A549 (cell line): ENCODE measurements around the gene CRB2. TPM values are rescaled to one million over a fixed set of nuclear protein-coding genes. Genes with fewer than 3 reads are reported as not detected.

Source experiments
- ATAC-seq, 2 experiments: fragments of 200-7000 bp in 1 of 2; fragments of >200 bp in 1 of 2; cut with Nextera tagmentation in 1 of 2; cut with Tn5 transposase in 1 of 2; 3 replicates each; pipeline versions ENCODE4 v1.8.0 to v1.9.1; 2018 to 2020; ENCODE audit warnings: mild to moderate bottlenecking in 1 of 2, moderate library complexity in 1 of 2
- CTCF ChIA-PET: fragments of 300-600 bp; sonication (Branson Sonifier 250); formaldehyde crosslinking; extraction: SDS; loops from one replicate; lab custom pipeline; 2021; ENCODE audit warnings: antibody characterized with exemption, inconsistent platforms; lab: Yijun Ruan, JAX
- POLR2A ChIA-PET: fragments of 350-600 bp; formaldehyde crosslinking; extraction: SDS; loops from one replicate; lab custom pipeline; 2021; ENCODE audit warnings: antibody characterized with exemption, inconsistent platforms; lab: Yijun Ruan, JAX
- DNase-seq, 2 experiments: peaks; one replicate each; pipeline versions ENCODE4 v3.0.0 to v3.0.0-alpha.2; 2011 to 2016; ENCODE audit warnings: low read depth in 1 of 2, low spot score in 1 of 2
- FAIRE-seq: peaks from 2 replicates; lab custom pipeline; 2011; peaks lifted over from hg19 to GRCh38; lab: Jason Lieb, UNC
- H3K27ac ChIP-seq, 2 experiments: fragments of >200 bp; sonication (Bioruptor Twin); formaldehyde crosslinking; 3 replicates each; pipeline ENCODE4 v1.5.1; 2016 to 2017
- H3K4me1 ChIP-seq: fragments of >200 bp; sonication (Bioruptor Twin); formaldehyde crosslinking; 3 replicates; pipeline ENCODE4 v1.6.1; 2016
- H3K4me2 ChIP-seq: fragments of >200 bp; sonication (Bioruptor Twin); formaldehyde crosslinking; 3 replicates; pipeline ENCODE4 v1.6.1; 2016
- H3K4me3 ChIP-seq: fragments of >200 bp; sonication (Bioruptor Twin); formaldehyde crosslinking; 3 replicates; pipeline ENCODE4 v1.5.1; 2016
- H3K9me3 ChIP-seq: fragments of >200 bp; sonication (Bioruptor Twin); formaldehyde crosslinking; 3 replicates; pipeline ENCODE4 v1.6.1; 2016
- BHLHE40 ChIP-seq: IDR thresholded peaks from 2 replicates; pipeline ENCODE4 v1.6.1; 2012; ENCODE audit warnings: low read depth, low read length, inconsistent platforms
- CBX2 ChIP-seq: fragments of 200-600 bp; sonication (generic); IDR thresholded peaks from 2 replicates; pipeline ENCODE4 v1.6.1; 2016; ENCODE audit warnings: low read depth, mild to moderate bottlenecking, borderline replicate concordance
- CEBPB ChIP-seq, 2 experiments: fragments of >200 bp in 1 of 2; sonication (Bioruptor Twin) in 1 of 2; formaldehyde crosslinking in 1 of 2; IDR thresholded peaks; 2 replicates each; pipeline ENCODE4 v1.6.1; 2012 to 2016
- CHD2 ChIP-seq: fragments of 150-350 bp; IDR thresholded peaks from 2 replicates; pipeline ENCODE4 v1.6.1; 2014; ENCODE audit warnings: low read length; ENCODE audit not compliant: partially characterized antibody
- ESRRA ChIP-seq: fragments of 150-350 bp; IDR thresholded peaks from 2 replicates; pipeline ENCODE4 v1.6.1; 2014; ENCODE audit warnings: mild to moderate bottlenecking, low read length, borderline replicate concordance
- FOSB ChIP-seq: fragments of 250-450 bp; sonication (Bioruptor Pico); IDR thresholded peaks from 2 replicates; pipeline ENCODE4 v1.5.0; 2020; ENCODE audit warnings: mild to moderate bottlenecking, moderate library complexity
- KDM5A ChIP-seq: fragments of 200-600 bp; sonication (generic); IDR thresholded peaks from 2 replicates; pipeline ENCODE4 v1.6.1; 2016; ENCODE audit warnings: antibody characterized with exemption, mild to moderate bottlenecking
- MAZ ChIP-seq: fragments of 150-350 bp; IDR thresholded peaks from 2 replicates; pipeline ENCODE4 v1.6.1; 2014; ENCODE audit warnings: antibody characterized with exemption, low read depth, low read length, borderline replicate concordance
- NFE2L2 ChIP-seq: fragments of 150-350 bp; conservative IDR thresholded peaks from 2 replicates; pipeline ENCODE4 v1.6.1; 2014; ENCODE audit warnings: low read length
- POLR2A ChIP-seq: IDR thresholded peaks from 2 replicates; pipeline ENCODE4 v1.6.1; 2012; ENCODE audit warnings: mild to moderate bottlenecking, low read length
- POLR2AphosphoS2 ChIP-seq: conservative IDR thresholded peaks from 2 replicates; pipeline ENCODE4 v1.6.1; 2012; ENCODE audit warnings: low read length, improper control_type of control experiment, inconsistent platforms
- RCOR1 ChIP-seq: fragments of 150-350 bp; IDR thresholded peaks from 2 replicates; pipeline ENCODE4 v1.6.1; 2014; ENCODE audit warnings: antibody characterized with exemption, low read length, low read depth
- RNF2 ChIP-seq: fragments of 200-600 bp; sonication (generic); IDR thresholded peaks from 2 replicates; pipeline ENCODE4 v1.6.1; 2016; ENCODE audit warnings: low read depth, mild to moderate bottlenecking, antibody characterized with exemption, moderate library complexity, borderline replicate concordance
- TP53 ChIP-seq: fragments of 250-450 bp; sonication (Bioruptor Pico); IDR thresholded peaks from 2 replicates; pipeline ENCODE4 v1.5.0; 2021; ENCODE audit warnings: mild to moderate bottlenecking, moderate library complexity
- ZFP36 ChIP-seq: fragments of 450-650 bp; IDR thresholded peaks from 2 replicates; pipeline ENCODE4 v1.6.1; 2014; ENCODE audit warnings: borderline replicate concordance; ENCODE audit not compliant: partially characterized antibody
- ZNF302 ChIP-seq: fragments of 250-450 bp; sonication (Bioruptor Pico); IDR thresholded peaks from 2 replicates; pipeline ENCODE4 v1.9.0; 2021; ENCODE audit warnings: inconsistent platforms, mild to moderate bottlenecking, moderate library complexity
- WGBS: methylation state at CpG from one replicate; pipeline ENCODE4 v1.1.6; 2017; ENCODE audit errors: missing lambda C conversion rate; 5-methylcytosine and 5-hydroxymethylcytosine counted together
- polyA plus RNA-seq, 4 experiments: library from polyadenylated mRNA; depleted of rRNA in 3 of 4; stranded (reverse); fragments of >200 nt; fragmentation: RNase III in 1 of 4; extraction: RNeasy Plus Mini Kit Qiagen cat#74134 plus additional on column Dnase treatment in 1 of 4; gene quantifications; 2 replicates in 3 of 4; 3 replicates in 1 of 4; pipeline ENCODE4 v1.2.3, GENCODE V29; 2011 to 2017
- TF ChIP-seq, protein P1 (sequence below): fragments of 250-450 bp; sonication (Bioruptor Pico); IDR thresholded peaks from 2 replicates; pipeline ENCODE4 v1.5.0; 2020; ENCODE audit warnings: low read depth, mild to moderate bottlenecking, moderate library complexity
- TF ChIP-seq, protein P2 (sequence below): fragments of 150-350 bp; IDR thresholded peaks from 2 replicates; pipeline ENCODE4 v1.6.1; 2014; ENCODE audit warnings: low read depth, mild to moderate bottlenecking, low read length
- TF ChIP-seq, protein P3 (sequence below): IDR thresholded peaks from 2 replicates; pipeline ENCODE4 v1.6.1; 2012
- TF ChIP-seq, protein P4 (sequence below): IDR thresholded peaks from 2 replicates; pipeline ENCODE4 v1.6.1; 2012

CRB2 gene
- polyA plus RNA-seq, 2 of the 4 experiments (the other 2 are of a cell fraction): 0.01 to 0.05 TPM

DNA sequence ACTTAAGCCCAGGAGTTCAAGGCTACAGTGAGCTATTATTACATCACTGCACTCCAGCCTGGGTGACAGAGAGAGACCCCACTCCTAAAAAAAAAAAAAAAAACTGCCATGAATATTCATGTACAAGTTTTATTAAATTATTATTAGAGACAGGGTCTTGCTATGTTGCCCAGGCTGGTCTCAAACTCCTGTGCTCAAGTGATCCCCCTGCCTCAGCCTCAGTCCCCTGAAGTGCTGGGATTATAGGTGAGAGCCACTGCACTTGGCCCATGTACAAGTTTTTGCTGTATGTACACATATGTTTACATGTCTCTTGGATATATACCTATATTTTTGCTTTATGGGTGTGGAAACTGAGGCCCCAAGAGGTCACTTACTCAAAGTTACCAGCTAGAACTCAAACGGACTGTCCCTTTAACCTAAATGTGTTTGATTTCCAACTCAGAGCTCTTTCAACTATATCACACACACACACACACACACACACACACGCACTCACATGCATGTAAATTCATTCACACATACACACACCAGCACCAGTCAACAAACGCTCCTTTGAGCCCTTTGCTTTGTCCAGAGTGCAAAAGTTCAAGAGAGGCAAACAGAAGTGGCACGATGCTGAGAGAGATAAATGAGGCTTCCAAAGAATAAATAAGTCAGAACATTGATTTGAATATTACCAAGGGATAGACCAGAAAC is 45.3 kb upstream of the CRB2 start:
- Histone ChIP-seq H3K4me3 (no peak overlapping the region), H3K9me3 (no peaks in the 10 kb centered on the region), H3K4me1 (peaks cover 6% of the 10 kb centered on the region; the same call in 1 of the 3 replicates), H3K4me2 (no peak overlapping the region), H3K27ac (no peak overlapping the region)
- ATAC-seq (no peak), DNase-seq (no peak), FAIRE-seq (no peak)
- ChIA-PET POLR2A (no interaction called here), CTCF (interaction anchor here (0.6 kb wide), 1 partner anchor 76 kb away, joined by 3 read pairs; no protein-coding TSS in a partner anchor)
- TF ChIP-seq ZFP36 (no peak), CHD2 (no peak), RNF2 (no peak), POLR2A (no peak), NFE2L2 (no peak), MAZ (no peak), CBX2 (no peak), ZNF302 (CRISPR knock-in tag) (no peak), KDM5A (no peak), ESRRA (no peak), POLR2AphosphoS2 (no peak), RCOR1 (no peak)
- TF ChIP-seq, protein P1, sequence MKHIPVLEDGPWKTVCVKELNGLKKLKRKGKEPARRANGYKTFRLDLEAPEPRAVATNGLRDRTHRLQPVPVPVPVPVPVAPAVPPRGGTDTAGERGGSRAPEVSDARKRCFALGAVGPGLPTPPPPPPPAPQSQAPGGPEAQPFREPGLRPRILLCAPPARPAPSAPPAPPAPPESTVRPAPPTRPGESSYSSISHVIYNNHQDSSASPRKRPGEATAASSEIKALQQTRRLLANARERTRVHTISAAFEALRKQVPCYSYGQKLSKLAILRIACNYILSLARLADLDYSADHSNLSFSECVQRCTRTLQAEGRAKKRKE (CRISPR knock-in tag): no peak
- WGBS: 33% methylated on average over 4 of the region's 4 CpGs

DNA sequence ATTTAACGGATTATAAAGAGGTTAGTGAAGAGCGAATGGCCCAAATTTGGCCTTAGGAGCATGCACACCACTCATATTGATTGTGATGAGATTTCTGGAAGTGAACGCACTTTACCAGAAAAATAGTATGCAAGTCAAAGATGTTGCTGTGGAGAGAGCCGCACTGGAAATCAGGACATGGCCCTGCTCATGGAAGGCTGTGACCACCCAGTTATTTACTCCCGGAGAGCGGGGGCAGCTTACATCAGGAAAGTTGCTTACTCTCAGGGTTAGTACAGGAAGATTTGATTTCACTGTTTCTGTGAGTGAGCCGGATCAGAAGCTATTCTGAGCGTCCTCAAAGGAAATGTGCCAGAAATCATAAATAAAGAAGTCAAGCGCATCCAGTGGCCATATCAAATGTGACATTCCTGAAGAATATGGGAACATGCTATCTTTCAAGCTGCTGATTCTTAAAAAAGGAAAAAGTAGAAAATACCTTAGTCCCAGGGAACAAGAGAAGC is 44.7 kb upstream of the CRB2 start:
- ATAC-seq: no peak

More for the DNA sequence above, 44.7 kb upstream of the CRB2 start:
- DNase-seq (no peak), FAIRE-seq (no peak)
- H3K4me1 ChIP-seq: peaks cover 6% of the 10 kb centered on the region; the same call in 1 of the 3 replicates
- no peak overlapping the region for H3K4me2 ChIP-seq
- H3K4me3 ChIP-seq: no peak overlapping the region
- no peaks in the 10 kb centered on the region for H3K9me3 ChIP-seq
- WGBS: 78% methylated on average over 9 of the region's 9 CpGs
- TF ChIP-seq, protein P2, sequence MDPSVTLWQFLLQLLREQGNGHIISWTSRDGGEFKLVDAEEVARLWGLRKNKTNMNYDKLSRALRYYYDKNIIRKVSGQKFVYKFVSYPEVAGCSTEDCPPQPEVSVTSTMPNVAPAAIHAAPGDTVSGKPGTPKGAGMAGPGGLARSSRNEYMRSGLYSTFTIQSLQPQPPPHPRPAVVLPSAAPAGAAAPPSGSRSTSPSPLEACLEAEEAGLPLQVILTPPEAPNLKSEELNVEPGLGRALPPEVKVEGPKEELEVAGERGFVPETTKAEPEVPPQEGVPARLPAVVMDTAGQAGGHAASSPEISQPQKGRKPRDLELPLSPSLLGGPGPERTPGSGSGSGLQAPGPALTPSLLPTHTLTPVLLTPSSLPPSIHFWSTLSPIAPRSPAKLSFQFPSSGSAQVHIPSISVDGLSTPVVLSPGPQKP: no peak
- TF ChIP-seq BHLHE40 (no peak), TP53 (CRISPR knock-in tag) (no peak), CEBPB (IDR thresholded peaks at IDR 0.05) (no peak), RCOR1 (no peak), FOSB (CRISPR knock-in tag) (no peak), ZFP36 (no peak)
- TF ChIP-seq, protein P3, sequence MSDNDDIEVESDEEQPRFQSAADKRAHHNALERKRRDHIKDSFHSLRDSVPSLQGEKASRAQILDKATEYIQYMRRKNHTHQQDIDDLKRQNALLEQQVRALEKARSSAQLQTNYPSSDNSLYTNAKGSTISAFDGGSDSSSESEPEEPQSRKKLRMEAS: no peak
- TF ChIP-seq, protein P4, sequence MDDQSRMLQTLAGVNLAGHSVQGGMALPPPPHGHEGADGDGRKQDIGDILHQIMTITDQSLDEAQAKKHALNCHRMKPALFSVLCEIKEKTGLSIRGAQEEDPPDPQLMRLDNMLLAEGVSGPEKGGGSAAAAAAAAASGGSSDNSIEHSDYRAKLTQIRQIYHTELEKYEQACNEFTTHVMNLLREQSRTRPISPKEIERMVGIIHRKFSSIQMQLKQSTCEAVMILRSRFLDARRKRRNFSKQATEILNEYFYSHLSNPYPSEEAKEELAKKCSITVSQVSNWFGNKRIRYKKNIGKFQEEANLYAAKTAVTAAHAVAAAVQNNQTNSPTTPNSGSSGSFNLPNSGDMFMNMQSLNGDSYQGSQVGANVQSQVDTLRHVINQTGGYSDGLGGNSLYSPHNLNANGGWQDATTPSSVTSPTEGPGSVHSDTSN: no peak
- no peak overlapping the region for H3K27ac ChIP-seq
- POLR2A ChIA-PET: no interaction called here
- CTCF ChIA-PET: interaction anchor here (0.6 kb wide), 1 partner anchor 76 kb away, joined by 3 read pairs; no protein-coding TSS in a partner anchor
